ENCODE measurements around the gene DDX25. TPM values are rescaled to one million over a fixed set of nuclear protein-coding genes. Genes with fewer than 3 reads are reported as not detected.

Gene DDX25
- total RNA-seq, 1 experiment from 2014 or later = not detected

- peaks cover 59% of the 10 kb centered on the region for H3K4me1 ChIP-seq (ENCODE audit: insufficient read depth, low read length)
- ATAC-seq = peak; percentile 83
- H3F3A ChIP-seq (ENCODE audit: low read length, unreplicated experiment) = peaks cover 22% of the 10 kb centered on the region
- peaks cover 64% of the 10 kb centered on the region for H3K79me2 ChIP-seq (ENCODE audit: low read length)
- intact Hi-C loops (cut with micrococcal nuclease) = loop anchor here (5.0 to 10.0 kb wide), 2 partner anchors 260 to 323 kb away; partner anchors contain the start of genes CHEK1 and EI24
- peak within 1 kb of the TSS; percentile 87 for H3K27ac ChIP-seq (ENCODE audit: low read length)
- no peaks in the 10 kb centered on the region for H3K9me2 ChIP-seq (replicated peaks; ENCODE audit: low read length)
- H3K27me3 ChIP-seq (ENCODE audit: low read length) = no peaks in the 10 kb centered on the region
- no TSS peak for BruUV-seq (replicated peaks)
- DNase-seq = peak; percentile 99
- H3K9ac ChIP-seq (ENCODE audit: low read length) = peak within 1 kb of the TSS; percentile 89
- H3K9me3 ChIP-seq (ENCODE audit: low read length) = no peaks in the 10 kb centered on the region
- peaks cover 19% of the 10 kb centered on the region for H4K20me1 ChIP-seq (ENCODE audit: low read length)
- H2AFZ ChIP-seq (ENCODE audit: low read length) = peak within 1 kb of the TSS; percentile 92
- TF ChIP-seq EZH2 (IDR thresholded peaks at IDR 0.05; ENCODE audit: low read length, unreplicated experiment) = no peak
- TF ChIP-seq CTCF (conservative IDR thresholded peaks at IDR 0.05; ENCODE audit: low read depth, low read length) = peak; percentile 39
- peak within 1 kb of the TSS; percentile 83 for H3K4me3 ChIP-seq (ENCODE audit: low read length)
- H3K36me3 ChIP-seq (ENCODE audit: low read depth, low read length) = peaks cover 2% of the 10 kb centered on the region
- POLR2A ChIA-PET (ENCODE audit: unreplicated experiment) = interaction anchor here (0.5 to 1.0 kb wide), 8 partner anchors 15 to 1011 kb away, joined by 3 to 5 read pairs (median 3); partner anchors contain the start of genes CHEK1, EI24 and PUS3
- peak within 1 kb of the TSS; percentile 86 for H3K4me2 ChIP-seq (ENCODE audit: low read length)
- CTCF ChIA-PET = interaction anchor here (0.6 to 2.1 kb wide), 3 partner anchors 9 to 15 kb away, joined by 3 to 4 read pairs (median 3); partner anchors contain the start of gene PUS3
These were observed 16.7 kb upstream of the DDX25 start, which contains the start of gene HYLS1 for GRCh38 chr11:125887373-125888324. Gene HYLS1, plus strand, starts transcription at chr11:125887668. Its CDS starts 11,701 bp downstream, at chr11:125899369.

GRCh38 chr11:125890447-125891100, 13.7 kb upstream of the DDX25 start:
- no peak for TF ChIP-seq EZH2 (IDR thresholded peaks at IDR 0.05; ENCODE audit: low read length, unreplicated experiment)
- no peak for TF ChIP-seq CTCF (conservative IDR thresholded peaks at IDR 0.05; ENCODE audit: low read depth, low read length)
- no peak for TF ChIP-seq EZH2phosphoT487 (IDR thresholded peaks at IDR 0.05; ENCODE audit: borderline replicate concordance, low read length)
- H3K27me3 ChIP-seq (ENCODE audit: low read length) = no peaks in the 10 kb centered on the region
- H3K9me3 ChIP-seq (ENCODE audit: low read length) = no peaks in the 10 kb centered on the region
- H3K9me2 ChIP-seq (replicated peaks; ENCODE audit: low read length) = no peaks in the 10 kb centered on the region
- peak; percentile 45 for DNase-seq
- H3K27ac ChIP-seq (ENCODE audit: low read length) = peak overlapping the region; percentile 81
- TSS peak; percentile 5 for BruUV-seq (replicated peaks)
- peaks cover 30% of the 10 kb centered on the region for H3F3A ChIP-seq (ENCODE audit: low read length, unreplicated experiment)
- H3K4me1 ChIP-seq (ENCODE audit: insufficient read depth, low read length) = peaks cover 64% of the 10 kb centered on the region
- intact Hi-C loops (cut with micrococcal nuclease) = loop anchor here (5.0 kb wide), 1 partner anchor 298 kb away; the partner anchor contains the start of gene STT3A
- no peak for ATAC-seq
- peaks cover 82% of the 10 kb centered on the region for H3K79me2 ChIP-seq (ENCODE audit: low read length)
- H3K36me3 ChIP-seq (ENCODE audit: low read depth, low read length) = peaks cover 31% of the 10 kb centered on the region
- peak overlapping the region; percentile 86 for H3K4me2 ChIP-seq (ENCODE audit: low read length)
- ChIA-PET CTCF (interaction anchor here (0.6 kb wide), 1 partner anchor 15 kb away, joined by 3 read pairs; no protein-coding TSS in a partner anchor), POLR2A (ENCODE audit: unreplicated experiment) (interaction anchor here (0.6 kb wide), 1 partner anchor 1267 kb away, joined by 3 read pairs; no protein-coding TSS in a partner anchor)
- H4K20me1 ChIP-seq (ENCODE audit: low read length) = peaks cover 42% of the 10 kb centered on the region
- peak overlapping the region; percentile 15 for H3K9ac ChIP-seq (ENCODE audit: low read length)
- H3K4me3 ChIP-seq (ENCODE audit: low read length) = peak overlapping the region; percentile 83
- no peak overlapping the region for H2AFZ ChIP-seq (ENCODE audit: low read length)
